HEK293T (cell line): ENCODE measurements around the gene ADSS1.

Experiments
- CTCF ChIA-PET: fragments of 350-600 bp; formaldehyde crosslinking; extraction: SDS; loops from one replicate; lab custom pipeline; 2021; ENCODE audit warnings: antibody characterized with exemption, inconsistent platforms; lab: Yijun Ruan, JAX
- POLR2A ChIA-PET: fragments of 350-600 bp; formaldehyde crosslinking; extraction: SDS; loops from one replicate; lab custom pipeline; 2020; ENCODE audit warnings: antibody characterized with exemption, inconsistent platforms; lab: Yijun Ruan, JAX
- DNase-seq: peaks from one replicate; pipeline ENCODE4 v3.0.0; 2012; ENCODE audit warnings: mixed read lengths; ENCODE audit errors: extremely low spot score
- ARNT ChIP-seq: fragments of 450-650 bp; IDR thresholded peaks from 2 replicates; pipeline ENCODE4 v1.6.1; 2017; ENCODE audit warnings: mild to moderate bottlenecking
- BHLHE40 ChIP-seq: fragments of 450-650 bp; IDR thresholded peaks from 2 replicates; pipeline ENCODE4 v1.6.1; 2016; ENCODE audit warnings: mild to moderate bottlenecking, moderate library complexity, borderline replicate concordance
- CTBP1 ChIP-seq: fragments of 450-650 bp; IDR thresholded peaks from 2 replicates; pipeline ENCODE4 v1.6.1; 2016; ENCODE audit warnings: borderline replicate concordance
- ELF4 ChIP-seq: fragments of 450-650 bp; IDR thresholded peaks from 2 replicates; pipeline ENCODE4 v1.6.1; 2017; ENCODE audit warnings: antibody characterized with exemption
- FOXA1 ChIP-seq: fragments of 450-650 bp; IDR thresholded peaks from 2 replicates; pipeline ENCODE4 v1.6.1; 2016; ENCODE audit warnings: mild to moderate bottlenecking
- FOXK2 ChIP-seq: fragments of 450-650 bp; IDR thresholded peaks from 2 replicates; pipeline ENCODE4 v1.6.1; 2016; ENCODE audit warnings: mild to moderate bottlenecking
- FOXM1 ChIP-seq: fragments of 450-650 bp; IDR thresholded peaks from 2 replicates; pipeline ENCODE4 v1.6.1; 2017; ENCODE audit warnings: mild to moderate bottlenecking, borderline replicate concordance
- HDGF ChIP-seq: fragments of 450-650 bp; IDR thresholded peaks from 2 replicates; pipeline ENCODE4 v1.6.1; 2017; ENCODE audit warnings: antibody characterized with exemption, borderline replicate concordance
- L3MBTL2 ChIP-seq: fragments of 450-650 bp; conservative IDR thresholded peaks from 2 replicates; pipeline ENCODE4 v1.6.1; 2016; ENCODE audit warnings: mild to moderate bottlenecking
- LEF1 ChIP-seq: fragments of 450-650 bp; IDR thresholded peaks from 2 replicates; pipeline ENCODE4 v1.6.1; 2017; ENCODE audit warnings: mild to moderate bottlenecking, borderline replicate concordance
- NFRKB ChIP-seq: fragments of 450-650 bp; IDR thresholded peaks from 2 replicates; pipeline ENCODE4 v1.6.1; 2016; ENCODE audit warnings: mild to moderate bottlenecking, moderate library complexity
- PKNOX1 ChIP-seq: fragments of 450-650 bp; IDR thresholded peaks from 2 replicates; pipeline ENCODE4 v1.6.1; 2016
- SP1 ChIP-seq: fragments of 450-650 bp; IDR thresholded peaks from 2 replicates; pipeline ENCODE4 v1.6.1; 2017
- SUZ12 ChIP-seq: fragments of 450-650 bp; IDR thresholded peaks from 2 replicates; pipeline ENCODE4 v1.6.1; 2016; ENCODE audit warnings: mild to moderate bottlenecking
- TARDBP ChIP-seq: fragments of 450-650 bp; IDR thresholded peaks from 2 replicates; pipeline ENCODE4 v1.6.1; 2016
- ZNF384 ChIP-seq: fragments of 450-650 bp; IDR thresholded peaks from 2 replicates; pipeline ENCODE4 v1.6.1; 2016

Gene ADSS1

GRCh38 chr14:104753528-104754212, 29.6 kb downstream of the ADSS1 start:
- POLR2A ChIA-PET, result interaction anchor here (0.6 to 3.0 kb wide), 11 partner anchors 10 to 573 kb away, joined by 3 to 22 read pairs (median 4); partner anchors contain the start of gene ZBTB42

GRCh38 chr14:104754213-104754851, 30.3 kb downstream of the ADSS1 start:
- POLR2A ChIA-PET, result interaction anchor here (0.8 to 3.0 kb wide), 3 partner anchors 9 to 15 kb away, joined by 3 to 22 read pairs (median 18); no protein-coding TSS in a partner anchor

More at GRCh38 chr14:104753528-104754212, 29.6 kb downstream of the ADSS1 start:
- no peak for TF ChIP-seq SP1
- TF ChIP-seq FOXK2, result no peak
- no peak for TF ChIP-seq PKNOX1
- no peak for TF ChIP-seq CTBP1
- no peak for TF ChIP-seq ARNT
- no peak for TF ChIP-seq ELF4
- no peak for TF ChIP-seq SUZ12
- no peak for TF ChIP-seq BHLHE40
- no peak for TF ChIP-seq ZNF384
- no peak for TF ChIP-seq L3MBTL2
- TF ChIP-seq FOXM1, result no peak
- no peak for TF ChIP-seq TARDBP
- no peak for TF ChIP-seq NFRKB
- no peak for TF ChIP-seq FOXA1
- TF ChIP-seq LEF1, result no peak
- CTCF ChIA-PET, result interaction anchor here (1.8 kb wide), 1 partner anchor 45 kb away, joined by 5 read pairs; no protein-coding TSS in a partner anchor
- DNase-seq, result no peak

GRCh38 chr14:104755621-104756020, 31.6 kb downstream of the ADSS1 start:
- ChIA-PET POLR2A (no interaction called here), CTCF (interaction anchor here (1.3 kb wide), 1 partner anchor 13 kb away, joined by 3 read pairs; no protein-coding TSS in a partner anchor)
- no peak for DNase-seq
- TF ChIP-seq NFRKB (no peak), HDGF (no peak), BHLHE40 (no peak), FOXM1 (no peak), ARNT (no peak), ELF4 (no peak), FOXK2 (no peak), PKNOX1 (no peak), FOXA1 (no peak), SUZ12 (no peak)

More at GRCh38 chr14:104754213-104754851, 30.3 kb downstream of the ADSS1 start:
- TF ChIP-seq SUZ12 (no peak), ARNT (no peak), HDGF (no peak), NFRKB (no peak), FOXM1 (no peak), FOXK2 (no peak), ELF4 (no peak), SP1 (no peak), CTBP1 (no peak), LEF1 (no peak), PKNOX1 (no peak), L3MBTL2 (no peak), TARDBP (no peak), BHLHE40 (no peak)
- CTCF ChIA-PET, result interaction anchor here (1.3 kb wide), 1 partner anchor 14 kb away, joined by 3 read pairs; no protein-coding TSS in a partner anchor
- DNase-seq, result no peak

- ChIA-PET POLR2A (no interaction called here), CTCF (no interaction called here)
- no peak for TF ChIP-seq LEF1
- no peak for TF ChIP-seq ZNF384
- no peak for TF ChIP-seq FOXM1
- TF ChIP-seq ELF4, result no peak
- TF ChIP-seq PKNOX1, result no peak
- no peak for TF ChIP-seq FOXA1
- TF ChIP-seq TARDBP, result no peak
- no peak for DNase-seq
Observed at GRCh38 chr14:104756477-104757237, 32.6 kb downstream of the ADSS1 start.

- TF ChIP-seq HDGF (no peak), PKNOX1 (no peak), BHLHE40 (no peak), ELF4 (no peak), SP1 (no peak), ARNT (no peak), ZNF384 (no peak), NFRKB (no peak), L3MBTL2 (no peak), CTBP1 (no peak), LEF1 (no peak), FOXM1 (no peak), TARDBP (no peak)
- ChIA-PET CTCF (interaction anchor here (1.1 kb wide), 1 partner anchor 11 kb away, joined by 3 read pairs; no protein-coding TSS in a partner anchor), POLR2A (no interaction called here)
- no peak for DNase-seq
Observed at GRCh38 chr14:104757238-104757585, 33.2 kb downstream of the ADSS1 start.
